Neutrophil (primary cell): Measurements from ENCODE around the gene HMGB2.

Experiments used
- H3K27ac ChIP-seq: fragments of 200-600 bp; sonication (generic); 2 replicates; pipeline ENCODE4 v1.5.1; 2016; ENCODE audit warnings: mild to moderate bottlenecking, moderate library complexity
- H3K27me3 ChIP-seq: fragments of 200-600 bp; sonication (generic); 2 replicates; pipeline ENCODE4 v1.6.0; 2016; ENCODE audit warnings: mild to moderate bottlenecking
- H3K36me3 ChIP-seq: fragments of 200-600 bp; sonication (generic); 2 replicates; pipeline ENCODE4 v1.5.1; 2017
- H3K4me1 ChIP-seq, 2 experiments: fragments of 200-600 bp in 1 of 2; sonication (generic) in 1 of 2; 1 replicate in 1 of 2; 2 replicates in 1 of 2; pipeline versions ENCODE4 v1.5.1 to v1.6.1; 2013 to 2016; ENCODE audit warnings: low read depth in 1 of 2, low read length in 1 of 2, mild to moderate bottlenecking in 1 of 2, moderate library complexity in 1 of 2; ENCODE audit not compliant: control insufficient read depth in 1 of 2, insufficient read depth in 1 of 2
- H3K4me3 ChIP-seq, 2 experiments: fragments of 200-600 bp in 1 of 2; sonication (generic) in 1 of 2; 1 replicate in 1 of 2; 2 replicates in 1 of 2; pipeline ENCODE4 v1.5.1; 2013 to 2016; ENCODE audit warnings: low read depth in 1 of 2, low read length in 1 of 2, mild to moderate bottlenecking in 1 of 2, moderate library complexity in 1 of 2
- H3K9me3 ChIP-seq: fragments of 200-600 bp; sonication (generic); 2 replicates; pipeline ENCODE4 v1.5.1; 2016
- TF ChIP-seq, protein P1 (sequence below): fragments of 200-600 bp; sonication (generic); IDR thresholded peaks from 2 replicates; pipeline ENCODE4 v1.5.1; 2016; ENCODE audit warnings: antibody characterized with exemption

Gene HMGB2

DNA sequence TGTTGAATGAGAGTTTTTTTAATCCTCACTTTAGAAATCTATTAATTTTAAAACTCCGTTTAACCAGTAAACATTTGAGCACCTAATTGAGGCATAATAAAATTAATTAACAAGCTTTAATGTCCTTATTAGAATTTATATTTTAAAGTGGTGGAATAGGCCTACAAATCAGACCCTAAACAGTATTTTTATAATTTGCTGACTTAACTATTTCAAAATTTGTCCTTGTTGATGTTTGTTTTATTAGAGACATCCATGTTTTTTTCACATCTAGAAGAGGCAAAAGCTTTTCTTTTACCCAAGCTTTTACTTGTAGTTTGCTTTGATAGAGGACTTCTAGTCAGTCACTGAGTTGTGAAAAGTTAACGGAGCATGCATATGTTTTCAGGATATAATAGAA is 40.4 kb upstream of the HMGB2 start:
- Histone ChIP-seq H3K27me3 (peaks cover 13% of the 10 kb centered on the region), H3K27ac (no peak overlapping the region), H3K4me1 (peaks cover 11 to 15% of the 10 kb centered on the region in 2 experiments), H3K36me3 (no peaks in the 10 kb centered on the region), H3K9me3 (no peaks in the 10 kb centered on the region), H3K4me3 (no peak overlapping the region)
- TF ChIP-seq, protein P1, sequence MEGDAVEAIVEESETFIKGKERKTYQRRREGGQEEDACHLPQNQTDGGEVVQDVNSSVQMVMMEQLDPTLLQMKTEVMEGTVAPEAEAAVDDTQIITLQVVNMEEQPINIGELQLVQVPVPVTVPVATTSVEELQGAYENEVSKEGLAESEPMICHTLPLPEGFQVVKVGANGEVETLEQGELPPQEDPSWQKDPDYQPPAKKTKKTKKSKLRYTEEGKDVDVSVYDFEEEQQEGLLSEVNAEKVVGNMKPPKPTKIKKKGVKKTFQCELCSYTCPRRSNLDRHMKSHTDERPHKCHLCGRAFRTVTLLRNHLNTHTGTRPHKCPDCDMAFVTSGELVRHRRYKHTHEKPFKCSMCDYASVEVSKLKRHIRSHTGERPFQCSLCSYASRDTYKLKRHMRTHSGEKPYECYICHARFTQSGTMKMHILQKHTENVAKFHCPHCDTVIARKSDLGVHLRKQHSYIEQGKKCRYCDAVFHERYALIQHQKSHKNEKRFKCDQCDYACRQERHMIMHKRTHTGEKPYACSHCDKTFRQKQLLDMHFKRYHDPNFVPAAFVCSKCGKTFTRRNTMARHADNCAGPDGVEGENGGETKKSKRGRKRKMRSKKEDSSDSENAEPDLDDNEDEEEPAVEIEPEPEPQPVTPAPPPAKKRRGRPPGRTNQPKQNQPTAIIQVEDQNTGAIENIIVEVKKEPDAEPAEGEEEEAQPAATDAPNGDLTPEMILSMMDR = no peak

DNA sequence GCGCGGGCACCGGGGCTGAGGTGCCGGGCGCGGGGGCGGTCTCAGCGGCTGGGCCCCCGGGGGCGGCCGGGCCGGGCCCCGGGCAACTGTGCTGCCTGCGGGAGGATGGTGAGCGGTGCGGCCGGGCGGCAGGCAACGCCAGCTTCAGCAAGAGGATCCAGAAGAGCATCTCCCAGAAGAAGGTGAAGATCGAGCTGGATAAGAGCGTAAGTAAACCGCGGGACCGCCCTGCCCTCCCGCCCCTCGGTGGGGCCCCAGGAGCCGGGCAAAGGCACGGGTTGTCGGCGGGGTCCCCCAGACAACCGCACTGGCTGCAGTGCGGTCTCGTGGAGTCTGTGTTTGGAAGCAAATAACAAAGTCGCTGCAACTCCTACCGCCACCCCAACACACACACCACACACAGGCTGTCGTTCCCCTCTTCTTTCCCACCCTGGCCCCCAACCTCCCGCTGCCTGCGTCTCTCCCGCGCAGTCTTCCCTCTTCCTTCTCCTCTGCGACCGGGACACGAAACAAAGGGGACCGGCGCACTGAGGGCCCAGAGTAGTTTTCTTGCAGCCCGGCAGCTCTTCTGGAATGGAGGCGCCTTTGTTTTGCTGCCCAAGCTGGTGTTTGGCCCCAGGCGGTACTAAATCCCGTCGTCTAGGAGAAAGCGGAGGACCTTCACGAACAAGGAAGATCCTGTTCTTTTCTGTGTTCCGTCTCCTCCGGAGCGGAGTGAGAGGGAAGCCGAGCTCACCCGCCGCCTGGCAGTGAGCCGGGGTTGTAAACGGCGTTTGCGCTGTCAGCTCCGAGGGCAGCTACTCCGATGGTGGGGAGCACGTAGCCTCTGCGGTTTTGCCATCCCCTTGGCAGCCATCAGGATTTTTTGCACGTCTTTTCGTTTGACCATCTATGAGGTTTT is 37.4 kb upstream of the HMGB2 start:
- Histone ChIP-seq H3K36me3 (no peaks in the 10 kb centered on the region), H3K27ac (peak overlapping the region; percentile 85), H3K9me3 (no peaks in the 10 kb centered on the region), H3K27me3 (peaks cover 13% of the 10 kb centered on the region), H3K4me1 (peaks cover 17 to 23% of the 10 kb centered on the region in 2 experiments), H3K4me3 (peak overlapping the region; percentile 77 to 97)
- TF ChIP-seq, protein P1 = no peak

DNA sequence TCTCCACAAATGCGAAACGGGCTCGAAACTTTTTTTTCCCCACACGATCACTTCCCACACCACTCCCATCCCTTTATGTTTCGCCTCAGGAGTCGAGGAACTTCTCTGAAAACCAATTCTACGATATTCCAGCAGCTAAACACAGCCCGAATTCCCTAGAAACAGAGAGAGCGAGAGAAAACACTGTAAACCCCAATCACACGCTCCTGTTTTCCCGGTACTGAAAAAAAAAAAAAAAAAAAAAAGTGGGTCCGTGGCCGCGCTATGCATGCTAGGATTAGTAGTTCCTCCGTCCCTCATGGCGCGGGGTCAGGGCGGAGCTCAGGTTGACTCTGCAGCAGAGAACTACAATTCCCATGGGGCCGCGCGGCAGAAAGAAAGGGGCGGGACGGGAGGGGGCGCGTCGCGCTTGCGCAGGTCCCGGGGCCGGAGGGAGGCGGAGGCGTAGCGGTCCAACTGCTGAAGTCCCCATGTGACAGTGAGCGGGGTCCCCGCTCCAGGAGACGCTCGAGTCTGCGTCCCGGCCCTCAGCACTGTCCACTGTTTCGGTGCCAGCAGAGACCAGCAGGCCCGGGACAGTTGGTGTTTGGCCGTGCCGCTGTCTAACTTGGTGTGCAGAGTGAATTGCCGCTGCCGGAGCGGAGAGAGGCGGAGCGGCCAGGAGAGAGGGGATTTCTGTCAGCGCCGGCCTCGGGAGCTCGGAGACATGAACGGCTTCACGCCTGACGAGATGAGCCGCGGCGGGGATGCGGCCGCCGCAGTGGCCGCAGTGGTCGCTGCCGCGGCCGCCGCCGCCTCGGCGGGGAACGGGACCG is 36.5 kb upstream of the HMGB2 start, which contains the start of gene SAP30:
Gene SAP30 (plus strand): TSS at position 478 of the 815 bp plus-strand sequence. CDS start 229 bp downstream, at position 707.
- Histone ChIP-seq H3K4me3 (peak within 1 kb of the TSS; percentile 77 to 97), H3K9me3 (no peaks in the 10 kb centered on the region), H3K27ac (peak within 1 kb of the TSS; percentile 85), H3K4me1 (peaks cover 17 to 23% of the 10 kb centered on the region in 2 experiments), H3K27me3 (peaks cover 13% of the 10 kb centered on the region), H3K36me3 (no peaks in the 10 kb centered on the region)
- TF ChIP-seq, protein P1 = no peak

DNA sequence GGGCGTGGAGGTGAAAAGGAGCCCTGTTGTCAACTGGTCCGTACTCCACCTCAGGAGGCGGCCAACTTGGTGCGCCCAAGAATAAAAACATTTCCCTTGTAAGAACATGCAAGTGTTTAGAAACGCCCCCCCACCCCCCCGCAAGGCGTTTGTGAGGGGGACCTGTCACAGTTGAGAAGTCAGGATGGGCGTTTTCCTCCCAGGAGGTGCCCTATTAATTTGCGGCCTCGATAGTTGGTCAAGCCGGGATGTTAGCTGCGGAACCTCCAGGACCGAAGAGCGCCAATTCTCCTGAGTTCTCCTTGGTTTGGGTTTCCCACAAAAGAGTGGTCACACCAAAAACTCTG is 35.9 kb upstream of the HMGB2 start:
- Histone ChIP-seq H3K9me3 (no peaks in the 10 kb centered on the region), H3K27me3 (peaks cover 13% of the 10 kb centered on the region), H3K36me3 (no peaks in the 10 kb centered on the region), H3K27ac (peak overlapping the region; percentile 85), H3K4me3 (peak overlapping the region; percentile 77 to 97), H3K4me1 (peaks cover 17 to 23% of the 10 kb centered on the region in 2 experiments)
- TF ChIP-seq, protein P1 = no peak

DNA sequence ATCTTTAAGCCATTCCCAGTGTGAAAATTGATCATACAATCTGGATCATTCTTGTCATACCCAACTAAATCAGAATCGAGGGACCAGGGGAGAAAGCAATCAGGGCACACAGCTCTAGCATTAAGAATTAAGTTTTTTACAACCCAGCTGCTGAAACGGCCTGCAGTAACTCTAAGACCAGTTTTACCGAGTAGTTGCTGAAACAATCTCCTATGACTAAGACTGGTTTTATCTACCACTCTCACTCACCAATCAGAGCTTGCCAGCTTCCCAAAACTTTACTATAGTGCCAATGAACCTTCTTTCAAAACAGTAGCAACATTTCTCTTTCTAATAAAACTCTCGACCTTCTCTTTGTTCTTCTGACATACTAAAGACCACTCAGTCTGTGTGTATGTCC is 33.8 kb upstream of the HMGB2 start:
- Histone ChIP-seq H3K9me3 (no peaks in the 10 kb centered on the region), H3K4me3 (no peak overlapping the region), H3K36me3 (no peaks in the 10 kb centered on the region), H3K4me1 (peaks cover 16 to 23% of the 10 kb centered on the region in 2 experiments), H3K27ac (no peak overlapping the region), H3K27me3 (peaks cover 10% of the 10 kb centered on the region)
- TF ChIP-seq, protein P1 = no peak
